NCI-H2029 (cell line): Measurements from ENCODE around the gene PAK1.

ENCODE experiments used
- DNase-seq: peaks from one replicate; lab custom pipeline; 2025; lab: John Stamatoyannopoulos, UW

Gene PAK1

GRCh38 chr11:77436506-77436905 lies 37.4 kb downstream of the PAK1 start:
- no peak for DNase-seq

GRCh38 chr11:77435972-77436371 lies 37.9 kb downstream of the PAK1 start:
- DNase-seq: no peak

- DNase-seq: no peak
Observed at GRCh38 chr11:77431813-77432212, 42.1 kb downstream of the PAK1 start.

GRCh38 chr11:77428598-77428997 lies 45.3 kb downstream of the PAK1 start:
- no peak for DNase-seq

- no peak for DNase-seq
Observed at GRCh38 chr11:77425346-77425745, 48.5 kb downstream of the PAK1 start.

- no peak for DNase-seq
Observed at GRCh38 chr11:77424644-77425043, 49.2 kb downstream of the PAK1 start.

GRCh38 chr11:77423624-77424023 lies 50.3 kb downstream of the PAK1 start:
- DNase-seq: no peak

- DNase-seq: no peak
Observed at GRCh38 chr11:77422687-77423086, 51.2 kb downstream of the PAK1 start.

- DNase-seq: no peak
Observed at GRCh38 chr11:77421041-77421723, 52.7 kb downstream of the PAK1 start.

GRCh38 chr11:77418971-77419597 lies 54.8 kb downstream of the PAK1 start:
- no peak for DNase-seq

GRCh38 chr11:77418155-77418970 lies 55.5 kb downstream of the PAK1 start:
- DNase-seq: no peak

GRCh38 chr11:77416357-77416756 lies 57.5 kb downstream of the PAK1 start:
- DNase-seq: no peak

GRCh38 chr11:77413850-77414460 lies 59.9 kb downstream of the PAK1 start:
- no peak for DNase-seq

- no peak for DNase-seq
Observed at GRCh38 chr11:77412814-77413213, 61.1 kb downstream of the PAK1 start.

GRCh38 chr11:77411717-77412441 lies 62.0 kb downstream of the PAK1 start:
- peak; percentile 64 for DNase-seq

- no peak for DNase-seq
Observed at GRCh38 chr11:77411137-77411707, 62.7 kb downstream of the PAK1 start.

- DNase-seq: no peak
Observed at GRCh38 chr11:77410076-77410827, 63.6 kb downstream of the PAK1 start.

- no peak for DNase-seq
Observed at GRCh38 chr11:77409046-77409445, 64.8 kb downstream of the PAK1 start.

- DNase-seq: peak; percentile 82
Observed at GRCh38 chr11:77407613-77408012, 66.3 kb downstream of the PAK1 start.

- DNase-seq: peak; percentile 13
Observed at GRCh38 chr11:77406396-77406795, 67.5 kb downstream of the PAK1 start.

- no peak for DNase-seq
Observed at GRCh38 chr11:77403211-77403610, 70.7 kb downstream of the PAK1 start.
